H9 (cell line): ENCODE data around the gene RNF5. TPM values are rescaled to one million over a fixed set of nuclear protein-coding genes. Genes with fewer than 3 reads are reported as not detected.

Experiments
- DNase-seq: peaks from one replicate; pipeline ENCODE4 v3.0.0-alpha.2; 2017
- H2AFZ ChIP-seq: one replicate; pipeline ENCODE4 v1.6.1; 2013; ENCODE audit warnings: mild to moderate bottlenecking, low read length, control low read depth, moderate library complexity
- H2AK5ac ChIP-seq: 2 replicates; pipeline ENCODE4 v1.6.1; 2013; ENCODE audit warnings: low read length, control low read depth, mixed read lengths; ENCODE audit not compliant: insufficient read length
- H2BK120ac ChIP-seq: one replicate; pipeline ENCODE4 v1.6.1; 2013; ENCODE audit warnings: low read depth, mild to moderate bottlenecking, low read length, control low read depth, inconsistent platforms; ENCODE audit not compliant: poor library complexity, severe bottlenecking
- H2BK12ac ChIP-seq: 2 replicates; pipeline ENCODE4 v1.6.1; 2013; ENCODE audit warnings: low read length, control low read depth, mixed read lengths, low read depth; ENCODE audit not compliant: insufficient read length
- H2BK15ac ChIP-seq: 2 replicates; pipeline ENCODE4 v1.6.1; 2013; ENCODE audit warnings: low read depth, low read length, control low read depth
- H2BK20ac ChIP-seq: one replicate; pipeline ENCODE4 v1.6.1; 2013; ENCODE audit warnings: low read depth, mild to moderate bottlenecking, low read length, control low read depth, inconsistent platforms; ENCODE audit not compliant: poor library complexity, severe bottlenecking
- H2BK5ac ChIP-seq: 2 replicates; pipeline ENCODE4 v1.6.1; 2013; ENCODE audit warnings: low read length, control low read depth, mixed read lengths; ENCODE audit not compliant: insufficient read length
- H3K14ac ChIP-seq: 2 replicates; pipeline ENCODE4 v1.6.1; 2013; ENCODE audit warnings: low read length, control low read depth; ENCODE audit not compliant: insufficient read depth
- H3K18ac ChIP-seq: 2 replicates; pipeline ENCODE4 v1.6.1; 2013; ENCODE audit warnings: low read depth, mild to moderate bottlenecking, mixed read lengths, low read length, control low read depth; ENCODE audit not compliant: insufficient read length
- H3K23ac ChIP-seq: 2 replicates; pipeline ENCODE4 v1.6.1; 2013; ENCODE audit warnings: low read length, control low read depth, mixed read lengths, low read depth; ENCODE audit not compliant: insufficient read length
- H3K23me2 ChIP-seq: 2 replicates; pipeline ENCODE4 v1.6.1; 2013; ENCODE audit warnings: low read depth, mild to moderate bottlenecking, mixed read lengths, low read length, control low read depth; ENCODE audit not compliant: insufficient read length, poor library complexity, severe bottlenecking
- H3K27ac ChIP-seq: 2 replicates; pipeline ENCODE4 v1.5.1; 2013; ENCODE audit warnings: low read length, control low read depth, mixed read lengths, low read depth; ENCODE audit not compliant: insufficient read length
- H3K27me3 ChIP-seq: 2 replicates; pipeline ENCODE4 v1.6.1; 2013; ENCODE audit warnings: low read length, control low read depth, inconsistent platforms; ENCODE audit not compliant: insufficient read depth
- H3K4ac ChIP-seq: 2 replicates; pipeline ENCODE4 v1.6.1; 2013; ENCODE audit warnings: low read depth, mild to moderate bottlenecking, control low read depth, inconsistent platforms, low read length, moderate library complexity
- H3K4me1 ChIP-seq: 2 replicates; pipeline ENCODE4 v1.6.1; 2013; ENCODE audit warnings: low read length, control low read depth, inconsistent platforms; ENCODE audit not compliant: insufficient read depth
- H3K4me2 ChIP-seq: 2 replicates; pipeline ENCODE4 v1.6.1; 2013; ENCODE audit warnings: low read length, control low read depth, mixed read lengths; ENCODE audit not compliant: insufficient read length, insufficient read depth
- H3K56ac ChIP-seq: 2 replicates; pipeline ENCODE4 v1.6.1; 2013; ENCODE audit warnings: low read depth, mild to moderate bottlenecking, mixed read lengths, low read length, control low read depth; ENCODE audit not compliant: insufficient read length
- H3K79me1 ChIP-seq: 2 replicates; pipeline ENCODE4 v1.6.1; 2013; ENCODE audit warnings: low read depth, mild to moderate bottlenecking, moderate library complexity, low read length, control low read depth, inconsistent platforms; ENCODE audit not compliant: insufficient read depth, poor library complexity, severe bottlenecking
- H3K79me2 ChIP-seq: 2 replicates; pipeline ENCODE4 v1.6.1; 2013; ENCODE audit warnings: low read length, control low read depth, inconsistent platforms; ENCODE audit not compliant: insufficient read depth
- H3K9ac ChIP-seq: 2 replicates; pipeline ENCODE4 v1.6.1; 2013; ENCODE audit warnings: low read length, control low read depth, mixed read lengths; ENCODE audit not compliant: insufficient read length; ENCODE audit errors: extremely low read depth
- H3K9me3 ChIP-seq: one replicate; pipeline ENCODE4 v1.6.1; 2013; ENCODE audit warnings: low read depth, low read length, inconsistent platforms; ENCODE audit not compliant: control insufficient read depth
- H3T11ph ChIP-seq: one replicate; pipeline ENCODE4 v1.6.1; 2013; ENCODE audit warnings: mild to moderate bottlenecking, low read length, control low read depth, inconsistent platforms
- H4K20me1 ChIP-seq: one replicate; pipeline ENCODE4 v1.6.1; 2013; ENCODE audit not compliant: control insufficient read depth, insufficient read length, insufficient read depth
- H4K5ac ChIP-seq: 2 replicates; pipeline ENCODE4 v1.6.1; 2013; ENCODE audit warnings: low read depth, mild to moderate bottlenecking, mixed read lengths, low read length, control low read depth; ENCODE audit not compliant: insufficient read length
- H4K8ac ChIP-seq: replicated peaks from 2 replicates; pipeline ENCODE4 v1.6.1; 2013; ENCODE audit warnings: low read length, control low read depth, mixed read lengths, low read depth; ENCODE audit not compliant: insufficient read length
- H4K91ac ChIP-seq: 2 replicates; pipeline ENCODE4 v1.6.1; 2013; ENCODE audit warnings: low read depth, mild to moderate bottlenecking, moderate library complexity, mixed read lengths, low read length, control low read depth; ENCODE audit not compliant: insufficient read length
- H3K27ac Mint-ChIP-seq, 3 experiments: 2 replicates in 2 of 3; 3 replicates in 1 of 3; pipeline ENCODE4 v1.8.0; 2020 to 2021; ENCODE audit warnings: mixed read lengths in 3 of 3, mild to moderate bottlenecking in 1 of 3, moderate library complexity in 1 of 3
- H3K27me3 Mint-ChIP-seq: 2 replicates; pipeline ENCODE4 v1.8.0; 2021; ENCODE audit warnings: low read depth, mild to moderate bottlenecking, moderate library complexity, mixed read lengths
- H3K36me3 Mint-ChIP-seq, 3 experiments: 2 replicates in 2 of 3; 3 replicates in 1 of 3; pipeline ENCODE4 v1.8.0; 2020 to 2021; ENCODE audit warnings: low read depth in 3 of 3, mixed read lengths in 3 of 3; ENCODE audit not compliant: insufficient read depth in 1 of 3
- H3K4me1 Mint-ChIP-seq, 2 experiments: 2 replicates each; pipeline ENCODE4 v1.8.0; 2020; ENCODE audit warnings: mixed read lengths in 2 of 2
- H3K4me3 Mint-ChIP-seq, 2 experiments: 2 replicates in 1 of 2; 3 replicates in 1 of 2; pipeline ENCODE4 v1.8.0; 2020 to 2021; ENCODE audit warnings: mild to moderate bottlenecking in 2 of 2, mixed read lengths in 2 of 2, moderate library complexity in 1 of 2
- H3K9me3 Mint-ChIP-seq, 2 experiments: 2 replicates in 1 of 2; 3 replicates in 1 of 2; pipeline ENCODE4 v1.8.0; 2020; ENCODE audit warnings: mild to moderate bottlenecking in 2 of 2, mixed read lengths in 2 of 2, moderate library complexity in 1 of 2
- WGBS: extraction: QIAGEN DNeasy Blood & Tissue Kit; methylation state at CpG from one replicate; pipeline ENCODE4 v1.1.7; 2013; ENCODE audit warnings: missing lambda C conversion rate, low lambda C conversion rate, mixed read lengths; ENCODE audit not compliant: insufficient read length; ENCODE audit errors: extremely low coverage; 5-methylcytosine and 5-hydroxymethylcytosine counted together
- total RNA-seq: library from RNA; stranded (reverse); gene quantifications from 2 replicates; pipeline ENCODE4 v1.2.1, GENCODE V29; 2021
- TF ChIP-seq, protein P1 (sequence below): fragments of 200-600 bp; sonication (generic); conservative IDR thresholded peaks from 3 replicates; pipeline ENCODE4 v1.8.0; 2021; ENCODE audit warnings: antibody characterized with exemption, mild to moderate bottlenecking

Gene RNF5
- total RNA-seq, 1 experiment from 2014 or later = 116 TPM

DNA sequence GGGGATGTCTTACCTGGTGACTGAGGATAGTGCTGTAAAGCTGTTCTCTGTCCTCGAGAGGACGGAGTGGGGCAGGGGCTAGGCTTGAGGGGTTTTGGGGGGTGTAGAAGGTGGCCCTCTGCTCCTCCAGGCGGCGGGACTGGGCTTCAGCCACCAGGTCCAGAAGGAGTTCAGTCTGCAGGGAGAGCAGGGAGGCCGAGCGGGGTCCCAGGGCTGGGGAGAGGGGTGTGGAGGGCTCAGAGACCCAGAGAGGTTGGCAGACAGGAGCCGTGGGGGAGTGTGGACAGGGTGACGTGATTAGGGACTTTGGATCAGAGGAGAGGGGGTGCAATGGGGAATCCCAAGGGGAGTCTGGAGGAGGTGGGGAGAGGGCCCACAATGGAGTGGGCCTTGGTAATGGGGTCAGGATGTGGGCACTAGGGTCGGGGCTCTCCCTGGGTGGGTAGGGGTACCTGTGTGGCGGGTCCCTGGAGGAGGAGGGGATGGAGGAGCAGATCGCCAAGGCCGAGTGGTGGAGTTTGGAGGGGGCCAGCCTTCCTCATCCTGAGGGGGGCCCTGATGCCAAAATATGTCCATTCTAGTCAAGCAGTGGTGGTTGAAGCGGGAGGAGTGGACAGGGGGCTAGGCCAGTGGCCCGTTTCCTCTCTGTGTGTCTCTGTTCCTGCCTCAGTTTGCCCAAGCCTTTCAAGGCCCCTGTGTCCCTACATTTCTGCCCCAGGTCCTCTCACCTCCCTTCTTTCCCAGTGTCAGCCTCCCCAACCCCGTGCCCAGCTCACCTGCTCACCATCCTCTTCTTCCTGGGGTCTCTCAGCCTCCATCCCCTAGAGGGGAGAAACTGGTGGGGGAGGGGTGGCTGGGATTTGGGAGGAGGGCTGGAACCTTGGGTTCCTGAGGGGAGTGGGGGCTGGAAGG is 13.7 kb downstream of the RNF5 start:
- Histone ChIP-seq H3K18ac (no peak overlapping the region), H3K56ac (no peak overlapping the region), H2AK5ac (no peak overlapping the region), H3K79me2 (no peaks in the 10 kb centered on the region), H4K91ac (no peak overlapping the region), H3K14ac (no peak overlapping the region; the same call in 1 of the 2 replicates), H3K27me3 (no peaks in the 10 kb centered on the region), H4K5ac (no peak overlapping the region), H4K20me1 (no peaks in the 10 kb centered on the region), H2BK20ac (no peak overlapping the region), H2BK120ac (no peak overlapping the region), H2AFZ (no peak overlapping the region), H3K27ac (no peak overlapping the region), H3K4ac (no peak overlapping the region), H3K9ac (no peak overlapping the region), H2BK15ac (no peak overlapping the region), H3K79me1 (no peaks in the 10 kb centered on the region), H3K23ac (no peak overlapping the region), H2BK5ac (no peak overlapping the region), H2BK12ac (no peak overlapping the region), H3T11ph (no peak overlapping the region), H4K8ac (no peak overlapping the region), H3K23me2 (peaks cover 17% of the 10 kb centered on the region), H3K4me2 (no peak overlapping the region), H3K9me3 (no peaks in the 10 kb centered on the region), H3K4me1 (peaks cover 7% of the 10 kb centered on the region)
- H3K27me3 Mint-ChIP-seq = no peaks in the 10 kb centered on the region
- H3K36me3 Mint-ChIP-seq = peaks cover 7 to 21% (median 18%) of the 10 kb centered on the region in 3 experiments; a peak in 6 of 7 replicates
- TF ChIP-seq, protein P1, sequence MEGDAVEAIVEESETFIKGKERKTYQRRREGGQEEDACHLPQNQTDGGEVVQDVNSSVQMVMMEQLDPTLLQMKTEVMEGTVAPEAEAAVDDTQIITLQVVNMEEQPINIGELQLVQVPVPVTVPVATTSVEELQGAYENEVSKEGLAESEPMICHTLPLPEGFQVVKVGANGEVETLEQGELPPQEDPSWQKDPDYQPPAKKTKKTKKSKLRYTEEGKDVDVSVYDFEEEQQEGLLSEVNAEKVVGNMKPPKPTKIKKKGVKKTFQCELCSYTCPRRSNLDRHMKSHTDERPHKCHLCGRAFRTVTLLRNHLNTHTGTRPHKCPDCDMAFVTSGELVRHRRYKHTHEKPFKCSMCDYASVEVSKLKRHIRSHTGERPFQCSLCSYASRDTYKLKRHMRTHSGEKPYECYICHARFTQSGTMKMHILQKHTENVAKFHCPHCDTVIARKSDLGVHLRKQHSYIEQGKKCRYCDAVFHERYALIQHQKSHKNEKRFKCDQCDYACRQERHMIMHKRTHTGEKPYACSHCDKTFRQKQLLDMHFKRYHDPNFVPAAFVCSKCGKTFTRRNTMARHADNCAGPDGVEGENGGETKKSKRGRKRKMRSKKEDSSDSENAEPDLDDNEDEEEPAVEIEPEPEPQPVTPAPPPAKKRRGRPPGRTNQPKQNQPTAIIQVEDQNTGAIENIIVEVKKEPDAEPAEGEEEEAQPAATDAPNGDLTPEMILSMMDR = no peak
- peaks cover 54 to 59% of the 10 kb centered on the region in 2 experiments for H3K4me1 Mint-ChIP-seq
- no peaks in the 10 kb centered on the region; a peak in 1 of 5 replicates for H3K9me3 Mint-ChIP-seq
- peak; percentile 24 for DNase-seq
- H3K4me3 Mint-ChIP-seq = peak overlapping the region; percentile 22 to 44; a peak in 3 of 5 replicates
- WGBS = no CpG with 5 or more reads among the region's 15 CpGs
- peak overlapping the region; percentile 39 to 74 (median 40); a peak in 6 of 7 replicates for H3K27ac Mint-ChIP-seq
